HG03460 (cell line): ENCODE results near the gene DGAT2.

Source experiments
- ATAC-seq: cut with Tn5 transposase; IDR thresholded peaks from one replicate; pipeline ENCODE4 v1.9.1; 2021; ENCODE audit not compliant: unreplicated experiment

DGAT2 gene

DNA sequence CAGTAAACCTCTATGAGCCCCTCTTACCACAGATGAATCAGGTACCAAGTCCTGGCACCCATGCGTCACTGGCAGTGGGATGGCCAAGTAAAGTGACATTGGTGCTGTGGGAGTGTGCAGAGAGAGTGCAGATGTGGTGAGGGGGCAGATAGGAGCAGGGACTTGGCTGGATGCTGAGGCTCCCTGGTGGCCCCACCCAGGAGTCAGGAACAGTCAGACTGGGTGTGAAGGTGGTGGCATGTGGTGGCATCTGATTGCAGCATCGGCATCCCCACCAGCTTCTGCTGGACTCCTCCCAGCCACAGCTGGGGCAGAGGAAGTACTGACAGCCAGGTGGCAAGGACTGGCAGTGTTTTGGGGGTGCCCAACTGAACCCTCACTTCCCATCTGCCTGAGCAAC, 11.4 kb downstream of the DGAT2 start:
- ATAC-seq: no peak

DNA sequence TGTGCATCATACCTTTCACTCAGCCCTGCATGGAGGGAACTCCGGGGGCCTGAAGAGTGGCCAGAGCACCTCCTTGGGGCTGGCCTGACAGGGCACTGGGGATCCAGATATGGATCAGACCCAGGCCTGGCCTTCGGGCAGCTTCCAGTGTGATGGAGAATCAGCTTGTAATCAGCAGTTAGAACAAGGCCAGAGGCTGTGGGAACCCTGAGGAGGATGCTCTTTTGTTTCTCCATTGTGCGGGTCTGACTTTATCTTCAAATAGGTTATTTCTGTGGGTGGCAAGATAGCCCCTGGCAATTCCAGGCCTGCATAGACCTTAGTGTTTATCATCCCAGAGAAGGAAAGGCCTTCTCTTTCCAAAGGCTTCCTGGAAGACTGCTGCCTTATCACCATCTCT, 12.3 kb downstream of the DGAT2 start:
- no peak for ATAC-seq

DNA sequence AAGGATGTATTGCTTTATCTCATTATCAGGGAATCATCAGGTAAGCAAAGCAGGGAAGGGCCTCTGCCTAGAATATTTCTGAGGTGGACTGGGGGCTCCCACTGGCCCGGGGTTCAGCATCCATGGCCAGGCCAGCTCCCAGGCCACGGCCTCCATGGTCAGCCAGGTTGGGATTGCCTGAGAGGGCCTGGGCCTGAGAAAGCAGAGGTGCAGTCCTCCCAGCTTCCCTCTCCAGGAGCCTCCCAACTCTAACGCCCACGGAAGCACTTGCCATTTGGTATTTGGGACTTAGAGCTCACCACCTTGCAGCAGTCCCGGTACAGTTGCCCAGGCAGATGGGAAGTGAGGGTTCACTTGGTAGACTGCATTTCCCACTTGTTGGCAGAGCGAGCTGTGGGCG, 12.7 kb downstream of the DGAT2 start:
- no peak for ATAC-seq

DNA sequence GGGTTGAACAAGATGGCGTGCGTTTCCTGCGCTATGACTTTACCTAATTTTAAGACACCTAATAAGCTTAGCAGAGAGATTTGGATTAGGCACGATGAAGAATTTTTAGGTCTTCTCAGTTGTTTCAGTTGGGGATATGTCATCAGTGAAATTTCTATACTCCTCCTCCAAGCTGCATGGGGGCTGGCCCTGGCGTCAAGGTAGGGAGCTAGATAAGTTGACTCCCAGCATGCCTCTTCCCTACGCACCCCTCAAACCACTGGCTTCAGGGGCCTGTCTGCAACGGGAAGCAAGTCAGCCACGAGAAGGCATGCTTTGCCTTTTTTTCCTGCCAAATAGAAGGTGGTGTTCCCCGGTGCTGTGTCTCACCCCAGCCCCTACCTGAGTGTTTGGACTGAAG, 13.3 kb downstream of the DGAT2 start:
- no peak for ATAC-seq

DNA sequence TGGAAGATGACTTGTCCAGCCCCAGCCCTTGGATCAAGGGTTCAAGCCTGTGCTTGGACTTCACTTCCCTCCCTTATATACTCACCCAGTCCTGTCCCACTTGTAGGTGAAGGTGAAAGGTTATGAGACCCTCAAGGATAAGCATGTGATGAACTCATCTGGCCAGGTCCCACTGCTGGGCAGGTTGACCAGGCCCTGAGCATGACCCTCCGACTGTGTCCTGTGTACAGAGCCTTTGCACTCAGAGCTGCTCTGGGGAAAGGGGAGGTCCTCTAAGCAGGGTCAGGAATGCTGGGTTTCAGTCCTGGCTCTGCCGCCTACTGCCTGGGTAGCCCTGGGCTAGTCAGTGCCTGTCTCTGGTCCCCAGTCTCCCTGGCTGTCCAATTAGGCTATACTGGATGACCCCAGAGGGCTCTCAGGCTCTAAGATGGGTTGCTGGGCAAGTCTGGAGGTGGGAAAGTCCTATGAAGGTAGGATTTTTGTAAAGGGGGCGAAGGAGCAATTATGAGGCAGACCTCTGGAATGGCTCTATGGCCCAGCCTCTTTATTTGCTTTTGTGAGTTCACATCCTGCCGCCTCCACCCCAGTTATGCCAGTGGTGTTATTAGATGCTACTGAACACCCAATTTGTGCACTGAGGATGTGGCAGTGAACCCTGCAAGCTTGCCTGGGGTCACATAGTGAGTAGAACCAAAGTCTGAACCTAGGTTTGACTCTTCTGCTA, 14.1 kb downstream of the DGAT2 start:
- ATAC-seq: no peak

DNA sequence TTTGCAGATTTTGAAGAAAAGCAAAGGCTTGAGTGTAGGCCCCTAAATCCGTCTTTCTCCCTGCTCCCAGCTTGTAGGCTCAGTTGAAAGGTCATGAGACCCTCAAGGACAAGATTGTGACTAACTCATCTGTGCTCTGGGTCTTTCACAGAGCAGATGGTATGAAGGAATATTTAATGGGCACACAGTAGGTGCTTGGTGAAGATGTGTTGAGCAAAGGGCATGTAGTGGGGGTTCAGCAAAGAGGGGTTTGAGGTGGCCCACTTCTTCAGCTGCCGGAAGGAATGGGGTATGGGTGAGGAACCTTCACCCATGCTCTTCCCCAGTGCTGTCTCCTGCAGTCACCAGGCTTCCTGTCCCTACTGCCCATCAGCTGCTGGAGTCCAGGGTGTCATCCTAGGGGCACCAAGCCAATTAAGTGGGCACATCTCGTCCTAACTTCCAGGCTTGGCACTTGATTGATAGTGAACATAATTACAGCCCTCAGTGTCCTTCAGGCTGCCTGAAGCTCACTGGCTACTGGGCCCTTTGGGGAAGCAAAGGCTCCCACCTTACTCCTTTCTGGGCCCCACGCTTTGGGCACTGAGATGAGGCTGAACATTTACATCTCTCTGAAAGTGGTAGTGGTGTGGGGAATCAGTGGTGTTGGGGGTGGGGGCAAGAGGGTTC, 15.0 kb downstream of the DGAT2 start:
- no peak for ATAC-seq

DNA sequence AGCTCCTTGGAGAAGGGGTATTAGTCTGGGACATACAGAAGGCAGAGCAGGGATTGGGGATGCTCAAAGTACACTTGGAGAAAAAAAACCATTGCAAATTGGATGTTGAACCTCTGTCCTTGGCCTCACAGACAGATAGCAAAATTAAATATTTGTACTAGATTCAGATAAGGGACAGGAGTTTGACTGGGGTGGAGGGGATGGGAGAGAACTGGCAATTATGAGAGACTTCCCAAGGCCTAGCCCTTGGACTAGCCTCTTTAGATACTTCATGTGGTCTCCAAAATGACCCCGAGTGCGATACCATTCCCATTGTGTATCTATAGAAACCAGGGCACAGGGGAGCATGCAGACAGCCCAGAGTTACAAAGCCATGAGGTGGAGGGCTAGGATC, 15.5 kb downstream of the DGAT2 start:
- no peak for ATAC-seq

DNA sequence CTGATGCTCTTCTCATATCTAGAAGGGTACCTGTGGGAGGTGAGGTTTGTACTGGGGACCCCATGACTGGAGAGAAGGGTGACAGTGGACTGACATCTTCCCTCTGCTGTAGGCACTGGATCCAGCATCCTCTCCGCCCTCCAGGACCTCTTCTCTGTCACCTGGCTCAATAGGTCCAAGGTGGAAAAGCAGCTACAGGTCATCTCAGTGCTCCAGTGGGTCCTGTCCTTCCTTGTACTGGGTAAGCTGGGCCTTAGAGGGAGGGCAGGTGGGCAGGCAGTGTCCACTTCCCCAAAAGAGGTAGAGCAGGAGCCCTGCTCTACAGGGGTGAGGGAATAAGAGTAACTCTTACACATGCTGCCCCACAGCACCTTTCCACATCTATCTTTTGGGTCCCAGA, 15.9 kb downstream of the DGAT2 start:
- no peak for ATAC-seq

DNA sequence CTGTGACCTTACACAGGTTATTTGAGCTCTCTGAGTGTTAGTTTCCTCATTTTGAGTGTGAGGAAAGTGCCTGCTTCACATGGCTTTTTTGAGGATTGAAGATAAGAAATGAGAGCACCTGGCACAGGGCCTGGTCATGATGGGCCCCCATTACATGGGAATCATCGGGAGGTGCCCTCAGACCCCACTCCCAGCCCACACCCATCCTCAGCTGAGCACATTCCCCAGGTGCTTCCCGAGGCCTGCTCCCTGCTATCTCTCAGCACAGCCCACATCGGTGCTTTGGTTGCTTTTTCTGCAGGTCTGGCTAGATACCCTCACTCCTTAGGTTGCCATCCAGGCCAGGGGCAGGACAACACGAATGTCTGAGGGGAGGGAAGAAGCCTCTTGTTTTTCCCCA, 16.6 kb downstream of the DGAT2 start:
- ATAC-seq: no peak

DNA sequence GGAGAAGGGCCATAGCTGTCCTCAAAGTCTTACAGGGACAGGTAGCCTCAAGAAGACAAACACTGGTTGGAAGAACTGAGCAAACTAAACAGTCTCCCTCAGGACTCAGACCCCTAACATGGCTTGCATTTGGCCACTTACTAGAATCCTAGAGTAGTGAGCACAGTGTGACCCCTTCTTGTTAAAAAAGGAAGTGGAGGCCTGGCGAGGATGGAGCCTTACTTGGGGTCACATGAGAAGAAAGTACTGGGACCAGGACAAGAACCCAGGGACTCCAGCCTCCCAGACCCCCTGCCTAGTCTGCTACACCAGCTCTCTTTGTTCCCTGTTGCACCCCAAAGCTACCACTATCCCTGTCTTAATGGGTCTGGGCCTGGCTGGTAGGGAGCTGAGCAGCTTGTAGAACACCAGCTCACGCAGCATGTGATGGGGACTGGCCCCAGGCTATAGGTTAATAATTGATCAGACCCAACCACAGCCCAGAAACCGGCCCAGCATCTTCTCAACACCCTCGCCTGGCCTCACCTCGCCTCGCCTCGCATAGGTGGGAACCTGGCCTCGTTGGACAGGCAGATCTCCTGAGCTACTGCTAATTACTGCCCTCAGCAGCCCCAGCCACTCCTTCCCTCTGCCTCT, 17.6 kb downstream of the DGAT2 start:
- ATAC-seq: no peak

DNA sequence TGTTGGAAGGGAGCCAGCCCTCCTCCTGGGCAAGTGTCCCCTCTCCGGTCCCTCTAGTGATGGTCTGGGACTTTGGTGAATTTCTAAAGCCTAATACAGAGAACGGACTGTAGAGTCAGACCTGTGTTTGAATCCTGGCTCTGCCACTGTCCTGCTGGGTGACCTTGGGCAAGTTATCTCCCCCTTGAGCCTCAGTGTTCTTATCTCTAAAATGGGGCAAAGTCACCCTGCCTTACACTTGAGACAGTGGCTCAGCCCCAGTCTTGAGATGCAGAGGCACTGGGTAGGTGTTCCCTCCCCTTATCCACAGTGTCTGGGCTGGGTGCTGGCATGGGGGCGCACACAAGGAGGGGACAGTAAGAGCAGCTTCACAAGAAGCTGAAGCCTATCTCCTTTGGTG, 20.9 kb downstream of the DGAT2 start:
- no peak for ATAC-seq

DNA sequence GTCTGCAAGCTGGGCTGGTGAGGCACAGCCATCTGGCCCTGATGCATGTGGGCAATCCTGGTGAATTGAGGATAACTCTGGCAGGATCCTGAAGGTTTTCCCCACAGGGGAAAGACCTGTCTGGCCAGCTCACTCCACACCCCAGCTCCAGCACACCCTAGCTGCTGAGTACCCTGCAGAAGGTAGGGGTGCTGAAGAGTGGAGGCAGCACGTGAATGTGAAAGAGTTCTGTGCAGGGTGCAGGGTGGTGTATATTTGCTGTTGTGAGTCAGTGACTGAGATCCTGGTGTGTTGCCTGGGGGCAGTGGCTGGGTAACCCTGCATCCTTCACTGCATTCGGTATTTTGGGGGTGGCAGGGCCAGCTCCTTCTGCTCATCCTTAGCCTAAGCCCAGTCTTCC, 22.4 kb downstream of the DGAT2 start:
- no peak for ATAC-seq

DNA sequence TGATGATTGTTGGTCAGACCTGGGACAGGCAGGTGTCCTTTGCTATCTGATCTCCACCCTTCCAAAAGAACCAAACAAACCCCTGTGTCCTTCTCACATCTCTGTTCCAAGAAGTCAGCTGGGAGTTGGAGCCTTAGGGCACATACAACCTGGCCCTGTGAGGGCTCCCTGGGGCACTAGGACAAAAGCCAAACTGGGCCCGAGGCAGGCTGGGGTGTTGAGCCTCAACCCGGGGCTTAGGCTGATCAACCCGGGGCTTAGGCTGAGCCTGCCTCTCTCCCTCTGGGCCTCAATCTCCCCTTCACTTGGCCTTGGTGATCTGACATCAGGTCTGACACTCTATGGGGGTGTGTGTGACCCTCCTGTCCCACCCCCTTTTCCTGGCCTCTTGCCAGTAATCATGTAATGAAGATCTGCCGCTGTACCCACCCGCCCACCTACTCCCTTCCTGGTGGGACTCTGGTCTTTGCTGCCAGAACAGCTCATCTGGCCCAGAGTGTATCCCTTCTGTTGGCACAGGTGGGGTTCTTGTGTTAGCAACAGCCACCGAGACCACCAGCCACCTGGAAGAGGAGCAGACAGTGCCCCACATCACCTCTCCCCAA, 23.7 kb downstream of the DGAT2 start:
- no peak for ATAC-seq

DNA sequence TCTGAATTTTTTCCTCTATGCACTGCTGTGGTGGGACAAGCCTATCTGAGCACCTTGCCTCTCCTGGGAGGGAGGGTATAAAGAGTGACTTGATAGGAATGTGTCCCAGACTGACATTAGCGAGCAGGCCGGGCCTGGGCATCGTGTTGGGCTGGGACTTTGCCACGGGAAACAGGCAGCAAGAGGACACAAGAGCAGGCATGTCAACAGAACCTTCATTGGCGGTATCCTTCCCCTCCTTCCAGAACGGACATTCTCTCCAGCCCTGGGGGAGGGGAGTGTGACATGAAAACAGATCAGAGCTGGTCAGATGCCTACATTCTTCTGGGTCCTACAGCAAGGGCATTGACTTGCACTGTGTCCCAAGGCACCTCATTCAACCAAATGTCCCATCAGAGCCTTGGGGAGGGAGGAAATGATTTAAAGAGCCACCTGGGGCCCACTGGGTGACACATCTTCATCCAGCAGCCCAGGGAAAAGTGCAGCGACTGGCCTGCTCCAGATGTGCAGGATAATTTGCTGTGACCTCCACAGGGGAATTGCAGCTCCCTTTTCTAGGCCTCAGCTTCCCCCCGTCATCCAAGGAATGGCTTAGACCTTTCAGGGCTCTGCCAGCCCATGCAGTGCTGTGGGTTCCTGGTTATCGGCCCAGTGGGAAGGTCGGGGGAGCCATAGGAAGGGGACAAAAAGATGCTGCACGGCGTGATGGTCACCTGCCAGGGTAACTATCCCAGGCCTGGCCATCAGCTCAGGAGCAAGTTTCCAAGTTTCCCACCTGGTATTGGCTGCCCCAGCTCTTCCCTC, 24.6 kb downstream of the DGAT2 start:
- ATAC-seq: no peak

DNA sequence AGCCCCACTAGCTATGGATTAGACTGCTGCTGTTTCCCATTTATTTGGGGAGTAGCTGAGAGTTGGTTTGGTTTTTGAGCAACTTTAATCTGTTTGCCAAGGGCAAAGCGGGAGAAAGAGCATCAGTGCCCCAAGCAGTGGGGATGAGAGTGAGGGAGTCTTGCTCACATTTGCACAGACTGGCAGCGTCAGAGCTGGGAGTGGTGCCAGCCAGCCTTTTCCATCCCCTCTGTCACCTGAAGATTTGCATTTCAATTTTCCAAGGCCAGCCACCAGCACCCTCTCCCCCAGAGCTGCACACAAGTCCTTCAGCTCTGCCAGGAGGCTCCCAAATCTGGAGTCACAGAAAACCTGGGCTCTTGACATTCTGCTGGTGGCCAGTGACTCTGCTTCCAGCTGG, 25.4 kb downstream of the DGAT2 start:
- ATAC-seq: no peak

DNA sequence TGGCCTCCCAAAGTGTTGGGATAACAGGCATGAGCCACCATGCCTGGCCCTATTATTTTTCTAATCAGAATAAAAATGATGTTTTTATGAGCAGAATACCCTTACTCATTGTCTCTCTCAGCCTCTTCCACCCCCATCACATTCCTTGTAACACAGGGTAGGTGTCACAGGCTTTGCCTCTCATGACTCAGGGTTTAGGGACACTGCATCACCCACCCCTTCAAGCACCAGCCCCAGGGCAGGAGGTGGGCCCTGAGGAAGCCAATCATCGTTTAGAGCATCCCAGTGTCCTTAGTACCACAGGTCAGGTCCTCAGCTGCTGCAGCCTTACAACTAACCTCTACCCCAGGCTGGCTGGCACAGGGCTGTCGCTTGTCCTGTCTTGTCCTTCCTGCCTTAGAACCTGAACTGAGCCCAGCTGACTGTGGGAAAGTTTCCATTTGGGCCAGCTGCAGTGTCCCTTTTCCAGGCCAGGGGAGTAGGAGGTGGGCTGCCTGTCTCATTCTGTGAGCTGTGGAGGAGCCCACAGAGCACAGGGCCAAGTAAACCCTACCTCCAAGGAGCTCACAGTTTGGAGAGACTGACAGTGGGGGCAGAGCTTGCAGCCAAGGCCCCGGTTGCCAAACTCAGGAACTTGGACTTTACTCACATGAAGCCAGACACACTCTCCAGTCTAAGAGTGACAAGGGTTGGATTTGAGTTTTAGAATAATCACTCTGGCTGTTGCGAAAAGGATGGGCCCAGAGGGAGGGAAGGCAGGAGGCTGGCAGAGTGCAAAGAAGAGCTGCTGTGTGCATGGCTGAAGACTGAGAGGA, 26.9 kb downstream of the DGAT2 start:
- no peak for ATAC-seq

DNA sequence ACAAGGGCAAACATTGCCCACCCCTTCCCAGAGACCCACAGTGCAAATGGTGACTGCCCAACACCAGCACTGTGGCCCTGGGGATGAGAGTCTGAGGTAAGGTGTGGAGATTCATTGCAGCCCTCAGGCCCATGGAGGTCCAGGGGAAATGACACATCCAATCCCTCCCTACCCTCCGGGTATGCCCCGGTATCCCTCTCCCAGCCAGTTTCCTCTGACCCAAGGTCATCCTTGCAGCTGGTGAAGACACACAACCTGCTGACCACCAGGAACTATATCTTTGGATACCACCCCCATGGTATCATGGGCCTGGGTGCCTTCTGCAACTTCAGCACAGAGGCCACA, 27.5 kb downstream of the DGAT2 start:
- no peak for ATAC-seq

DNA sequence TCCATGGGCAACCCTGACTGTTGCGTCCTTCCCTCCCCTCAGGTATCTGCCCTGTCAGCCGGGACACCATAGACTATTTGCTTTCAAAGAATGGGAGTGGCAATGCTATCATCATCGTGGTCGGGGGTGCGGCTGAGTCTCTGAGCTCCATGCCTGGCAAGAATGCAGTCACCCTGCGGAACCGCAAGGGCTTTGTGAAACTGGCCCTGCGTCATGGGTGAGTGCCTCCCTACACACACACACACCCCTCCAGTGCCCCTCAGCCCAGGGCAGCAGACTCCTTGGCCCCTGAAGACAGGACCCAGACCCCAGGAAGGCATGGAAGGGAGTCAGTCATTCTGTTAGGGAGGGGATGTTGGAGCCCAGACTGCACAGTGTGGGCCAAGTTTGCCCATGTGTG, 28.5 kb downstream of the DGAT2 start:
- no peak for ATAC-seq

DNA sequence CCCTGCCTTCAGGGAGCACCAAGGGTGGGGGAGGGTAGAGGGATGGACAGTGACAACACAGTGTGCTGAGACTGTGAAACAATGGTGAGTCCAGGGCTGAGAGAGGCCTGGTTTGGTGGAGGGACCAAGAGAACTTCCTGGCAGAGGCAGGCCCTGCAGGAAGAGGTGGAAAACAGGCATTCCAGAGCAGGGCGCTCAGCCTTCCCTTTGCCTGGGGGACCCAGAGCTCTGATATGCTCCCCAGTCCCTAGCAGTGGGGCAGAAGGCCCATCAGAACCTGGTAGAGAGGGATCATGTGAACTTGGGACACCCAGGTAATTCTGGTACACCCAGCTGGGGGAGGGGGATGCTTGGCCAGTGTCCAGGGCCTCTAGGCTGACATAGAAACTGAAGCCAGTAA, 29.2 kb downstream of the DGAT2 start:
- ATAC-seq: no peak

DNA sequence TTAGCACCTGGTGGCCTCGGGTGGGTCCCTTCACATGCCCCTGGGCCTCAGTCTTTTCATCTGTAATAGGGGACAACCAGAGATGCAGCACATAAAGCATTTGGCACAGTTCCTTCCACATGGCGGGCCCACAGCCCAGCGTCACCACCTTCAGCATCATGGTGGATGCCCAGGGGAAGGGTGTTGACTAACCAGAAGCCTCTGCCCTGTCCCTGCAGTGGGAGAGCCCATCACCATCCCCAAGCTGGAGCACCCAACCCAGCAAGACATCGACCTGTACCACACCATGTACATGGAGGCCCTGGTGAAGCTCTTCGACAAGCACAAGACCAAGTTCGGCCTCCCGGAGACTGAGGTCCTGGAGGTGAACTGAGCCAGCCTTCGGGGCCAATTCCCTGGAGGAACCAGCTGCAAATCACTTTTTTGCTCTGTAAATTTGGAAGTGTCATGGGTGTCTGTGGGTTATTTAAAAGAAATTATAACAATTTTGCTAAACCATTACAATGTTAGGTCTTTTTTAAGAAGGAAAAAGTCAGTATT, 31.6 kb downstream of the DGAT2 start:
- ATAC-seq: no peak
